ENCODE measurements around the gene BBS2.

DNA sequence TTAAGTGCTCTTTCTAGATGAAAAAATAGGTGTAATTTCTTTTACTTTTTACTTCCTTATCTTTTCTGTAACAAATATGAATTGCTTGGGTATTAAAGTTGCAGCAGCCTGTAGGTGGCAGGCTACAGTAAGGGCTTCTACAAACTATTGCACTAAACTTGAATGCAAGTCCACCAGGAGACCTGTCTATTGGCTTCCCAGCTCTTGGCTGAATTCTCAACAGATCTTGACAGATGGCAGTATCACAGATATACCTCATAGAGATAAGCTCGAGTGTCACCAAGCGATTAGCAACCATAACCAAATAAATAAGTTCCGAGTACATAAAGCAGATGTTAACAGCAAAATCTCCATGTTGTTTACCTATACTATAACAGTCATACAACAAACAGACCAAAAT lies 5.9 kb downstream of the BBS2 start:
- TF ChIP-seq, protein P1, sequence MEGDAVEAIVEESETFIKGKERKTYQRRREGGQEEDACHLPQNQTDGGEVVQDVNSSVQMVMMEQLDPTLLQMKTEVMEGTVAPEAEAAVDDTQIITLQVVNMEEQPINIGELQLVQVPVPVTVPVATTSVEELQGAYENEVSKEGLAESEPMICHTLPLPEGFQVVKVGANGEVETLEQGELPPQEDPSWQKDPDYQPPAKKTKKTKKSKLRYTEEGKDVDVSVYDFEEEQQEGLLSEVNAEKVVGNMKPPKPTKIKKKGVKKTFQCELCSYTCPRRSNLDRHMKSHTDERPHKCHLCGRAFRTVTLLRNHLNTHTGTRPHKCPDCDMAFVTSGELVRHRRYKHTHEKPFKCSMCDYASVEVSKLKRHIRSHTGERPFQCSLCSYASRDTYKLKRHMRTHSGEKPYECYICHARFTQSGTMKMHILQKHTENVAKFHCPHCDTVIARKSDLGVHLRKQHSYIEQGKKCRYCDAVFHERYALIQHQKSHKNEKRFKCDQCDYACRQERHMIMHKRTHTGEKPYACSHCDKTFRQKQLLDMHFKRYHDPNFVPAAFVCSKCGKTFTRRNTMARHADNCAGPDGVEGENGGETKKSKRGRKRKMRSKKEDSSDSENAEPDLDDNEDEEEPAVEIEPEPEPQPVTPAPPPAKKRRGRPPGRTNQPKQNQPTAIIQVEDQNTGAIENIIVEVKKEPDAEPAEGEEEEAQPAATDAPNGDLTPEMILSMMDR (conservative IDR thresholded peaks at IDR 0.05), result peak; percentile 89
- no peak for TF ChIP-seq ZFX (IDR thresholded peaks at IDR 0.05)

Data from C4-2B (cell line).